ENCODE results near the gene BLM.

The BLM gene

DNA sequence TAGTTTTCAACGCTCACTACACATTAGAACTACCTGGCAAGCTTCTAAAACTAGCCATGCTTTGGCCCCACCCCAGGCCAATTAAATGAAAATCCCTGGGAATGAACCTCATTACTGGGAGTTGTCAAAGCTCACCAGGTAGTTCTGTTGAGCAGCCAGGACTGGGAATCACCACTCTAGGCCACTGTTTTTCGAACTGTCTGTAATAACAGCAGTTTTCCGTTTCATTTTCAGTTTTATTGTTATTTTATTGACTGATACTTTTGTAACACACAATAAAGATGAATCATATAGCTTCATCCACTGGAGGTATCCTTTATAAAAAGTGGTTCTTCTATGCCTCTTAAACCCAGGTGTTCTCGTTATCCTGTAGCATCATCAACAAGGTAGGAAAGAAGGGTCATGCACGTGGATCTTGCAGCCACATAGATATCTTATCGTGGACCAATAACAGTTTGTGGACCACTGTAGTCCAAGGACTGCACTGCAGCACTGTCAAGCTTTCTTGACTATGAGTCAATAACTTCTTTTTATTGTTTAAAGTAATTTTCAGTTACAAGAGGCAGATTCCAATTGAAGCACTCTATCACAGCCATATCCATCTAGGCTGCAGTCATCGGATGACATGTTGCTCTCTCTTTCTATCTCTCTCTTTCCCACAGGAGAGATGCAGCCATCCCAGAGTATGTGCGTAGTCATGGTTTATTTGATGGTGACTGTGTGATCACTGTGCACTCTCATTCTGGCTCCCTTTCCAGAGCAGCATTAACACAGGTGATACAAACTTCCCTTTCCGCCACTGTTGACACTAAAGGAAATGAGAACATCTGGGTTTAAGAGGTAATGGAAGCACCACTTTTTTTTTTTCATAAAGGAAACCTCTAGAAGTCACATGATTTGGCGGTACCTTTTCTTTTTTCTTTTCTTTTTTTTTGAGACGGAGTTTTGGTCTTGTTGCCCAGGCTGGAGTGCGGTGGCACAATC lies 39.0 kb upstream of the BLM start:
- no peak for DNase-seq
- no peaks in the 10 kb centered on the region for H3K9me3 ChIP-seq
- no peaks in the 10 kb centered on the region for H3K4me1 ChIP-seq
- no peaks in the 10 kb centered on the region for H3K36me3 ChIP-seq
- TF ChIP-seq, protein P1, sequence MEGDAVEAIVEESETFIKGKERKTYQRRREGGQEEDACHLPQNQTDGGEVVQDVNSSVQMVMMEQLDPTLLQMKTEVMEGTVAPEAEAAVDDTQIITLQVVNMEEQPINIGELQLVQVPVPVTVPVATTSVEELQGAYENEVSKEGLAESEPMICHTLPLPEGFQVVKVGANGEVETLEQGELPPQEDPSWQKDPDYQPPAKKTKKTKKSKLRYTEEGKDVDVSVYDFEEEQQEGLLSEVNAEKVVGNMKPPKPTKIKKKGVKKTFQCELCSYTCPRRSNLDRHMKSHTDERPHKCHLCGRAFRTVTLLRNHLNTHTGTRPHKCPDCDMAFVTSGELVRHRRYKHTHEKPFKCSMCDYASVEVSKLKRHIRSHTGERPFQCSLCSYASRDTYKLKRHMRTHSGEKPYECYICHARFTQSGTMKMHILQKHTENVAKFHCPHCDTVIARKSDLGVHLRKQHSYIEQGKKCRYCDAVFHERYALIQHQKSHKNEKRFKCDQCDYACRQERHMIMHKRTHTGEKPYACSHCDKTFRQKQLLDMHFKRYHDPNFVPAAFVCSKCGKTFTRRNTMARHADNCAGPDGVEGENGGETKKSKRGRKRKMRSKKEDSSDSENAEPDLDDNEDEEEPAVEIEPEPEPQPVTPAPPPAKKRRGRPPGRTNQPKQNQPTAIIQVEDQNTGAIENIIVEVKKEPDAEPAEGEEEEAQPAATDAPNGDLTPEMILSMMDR (IDR thresholded peaks at IDR 0.05; ENCODE audit: low read depth, low read length): no peak
- H3K4me3 ChIP-seq (ENCODE audit: low read depth, low read length): no peak overlapping the region
- H3K27me3 ChIP-seq: no peaks in the 10 kb centered on the region

DNA sequence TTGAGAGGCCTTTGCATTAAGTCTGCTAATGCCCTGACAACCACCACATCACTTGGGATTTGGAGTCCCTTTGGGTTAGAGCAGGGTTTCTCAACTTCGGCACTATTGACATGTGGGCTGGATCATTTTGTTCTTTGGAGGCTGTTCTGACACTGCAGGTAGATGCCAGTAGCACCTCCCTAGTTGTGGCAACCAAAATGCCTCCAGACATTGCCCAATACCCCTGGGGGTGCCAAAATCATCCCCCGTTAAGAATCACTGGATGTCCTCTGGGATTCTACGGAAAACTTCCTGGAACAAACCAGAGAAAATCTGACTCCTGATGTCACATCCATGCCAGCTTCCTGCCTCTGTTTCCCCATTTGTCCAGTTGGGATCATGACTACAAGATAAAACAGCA lies 37.2 kb upstream of the BLM start:
- Histone ChIP-seq H3K27me3 (no peaks in the 10 kb centered on the region), H3K36me3 (no peaks in the 10 kb centered on the region), H3K4me1 (no peaks in the 10 kb centered on the region), H3K9me3 (no peaks in the 10 kb centered on the region), H3K4me3 (ENCODE audit: low read depth, low read length) (no peak overlapping the region)
- TF ChIP-seq, protein P1 (IDR thresholded peaks at IDR 0.05; ENCODE audit: low read depth, low read length): no peak
- no peak for DNase-seq

DNA sequence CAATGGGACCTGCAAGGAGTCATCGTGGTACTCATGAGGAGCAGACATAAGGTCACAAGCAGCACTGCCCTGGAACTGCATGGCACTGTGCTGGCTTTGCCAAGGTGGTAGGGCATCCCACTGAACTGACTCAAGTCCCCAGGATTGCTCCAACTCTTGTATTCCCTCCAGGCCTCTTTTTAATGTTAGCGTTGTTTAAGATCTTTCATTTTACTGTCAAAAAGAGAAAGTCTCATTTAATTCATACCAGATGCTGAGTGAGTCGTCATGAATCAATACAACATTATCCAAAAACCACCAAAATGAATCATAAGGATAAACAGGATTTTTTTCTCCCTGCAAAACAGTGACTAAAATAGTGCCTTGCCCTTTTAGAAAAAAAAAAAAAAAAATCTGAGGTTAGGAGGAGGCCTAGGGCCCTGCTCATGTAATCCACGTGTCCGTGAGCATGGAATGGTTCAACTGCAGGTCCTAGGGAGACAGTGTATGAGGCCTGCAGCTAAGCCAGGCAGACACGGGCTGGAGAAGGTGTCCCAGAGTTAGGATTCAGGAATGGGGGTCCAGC lies 36.7 kb upstream of the BLM start:
- H3K36me3 ChIP-seq: no peaks in the 10 kb centered on the region
- no peaks in the 10 kb centered on the region for H3K4me1 ChIP-seq
- no peaks in the 10 kb centered on the region for H3K27me3 ChIP-seq
- no peaks in the 10 kb centered on the region for H3K9me3 ChIP-seq
- no peak for DNase-seq
- TF ChIP-seq, protein P1 (IDR thresholded peaks at IDR 0.05; ENCODE audit: low read depth, low read length): no peak
- H3K4me3 ChIP-seq (ENCODE audit: low read depth, low read length): no peak overlapping the region

DNA sequence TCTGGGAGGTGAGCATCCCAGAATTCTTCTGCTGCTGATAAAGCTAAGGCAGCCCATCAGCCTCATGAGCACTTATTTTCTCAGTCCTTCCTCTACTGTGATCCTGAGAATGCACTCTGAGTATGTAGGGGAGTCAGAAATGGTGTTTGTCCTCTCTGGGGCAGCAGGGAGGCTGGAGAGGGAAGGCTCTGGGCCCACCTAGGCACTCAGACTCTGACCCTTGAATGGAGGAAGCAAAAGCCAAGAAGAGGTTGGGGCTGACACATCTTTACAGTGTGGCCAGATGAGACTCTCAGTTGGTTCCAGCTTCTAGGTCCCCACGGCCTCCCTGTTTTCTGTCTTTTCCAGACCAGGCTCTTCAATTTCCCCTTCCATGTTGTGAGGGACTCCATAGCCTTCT lies 36.1 kb upstream of the BLM start:
- Histone ChIP-seq H3K4me3 (ENCODE audit: low read depth, low read length) (no peak overlapping the region), H3K9me3 (no peaks in the 10 kb centered on the region), H3K27me3 (no peaks in the 10 kb centered on the region), H3K36me3 (no peaks in the 10 kb centered on the region), H3K4me1 (no peaks in the 10 kb centered on the region)
- DNase-seq: no peak
- TF ChIP-seq, protein P1 (IDR thresholded peaks at IDR 0.05; ENCODE audit: low read depth, low read length): no peak

DNA sequence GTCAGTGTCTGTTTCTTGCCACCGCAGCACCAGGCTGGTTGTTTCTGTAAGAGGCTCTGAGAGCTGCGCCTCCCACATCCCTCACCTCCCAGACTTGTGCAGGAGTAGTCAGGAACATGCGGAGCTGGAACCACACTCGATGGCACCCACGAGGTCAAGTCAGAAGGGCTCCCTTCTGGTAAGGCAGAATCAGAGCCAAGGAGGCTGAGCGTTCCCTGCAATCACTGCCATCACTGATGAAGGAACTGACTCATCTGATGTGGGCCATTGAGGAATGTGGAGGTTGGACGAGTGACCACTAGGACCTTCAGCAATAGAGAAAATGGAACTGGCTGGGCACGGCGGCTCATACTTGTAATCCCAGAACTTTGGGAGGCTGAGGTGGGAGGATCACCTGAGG lies 35.7 kb upstream of the BLM start:
- Histone ChIP-seq H3K4me1 (no peaks in the 10 kb centered on the region), H3K27me3 (no peaks in the 10 kb centered on the region), H3K4me3 (ENCODE audit: low read depth, low read length) (no peak overlapping the region), H3K36me3 (no peaks in the 10 kb centered on the region), H3K9me3 (no peaks in the 10 kb centered on the region)
- DNase-seq: no peak
- TF ChIP-seq, protein P1 (IDR thresholded peaks at IDR 0.05; ENCODE audit: low read depth, low read length): no peak

DNA sequence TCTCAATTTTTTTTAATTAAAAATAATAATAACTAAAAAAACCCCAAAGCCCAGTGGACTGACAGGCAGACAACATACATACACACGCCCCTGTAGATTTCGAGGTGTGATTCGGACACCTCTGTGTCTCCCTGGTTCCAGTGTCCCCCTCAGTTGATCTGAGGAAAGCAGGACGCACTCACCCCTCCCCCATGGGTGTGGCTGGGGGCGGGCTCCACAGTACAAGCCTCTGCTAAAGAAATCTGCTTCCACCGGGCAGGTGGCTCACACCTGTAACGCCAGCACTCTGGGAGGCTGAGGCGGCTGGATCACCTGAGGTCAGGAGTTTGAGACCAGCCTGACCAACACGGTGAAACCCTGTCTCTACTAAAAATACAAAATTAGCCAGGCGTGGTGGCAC lies 33.8 kb upstream of the BLM start:
- no peak for DNase-seq
- H3K36me3 ChIP-seq: no peaks in the 10 kb centered on the region
- TF ChIP-seq, protein P1 (IDR thresholded peaks at IDR 0.05; ENCODE audit: low read depth, low read length): no peak
- H3K27me3 ChIP-seq: no peaks in the 10 kb centered on the region
- no peak overlapping the region for H3K4me3 ChIP-seq (ENCODE audit: low read depth, low read length)
- no peaks in the 10 kb centered on the region for H3K4me1 ChIP-seq
- no peaks in the 10 kb centered on the region for H3K9me3 ChIP-seq
